ENCODE results near the gene LSAMP.

GRCh38 chr3:115916866-115917265, 528.4 kb downstream of the LSAMP start:
- TF ChIP-seq EZH2phosphoT487 (IDR thresholded peaks at IDR 0.05): no peak
- TF ChIP-seq, protein P1, sequence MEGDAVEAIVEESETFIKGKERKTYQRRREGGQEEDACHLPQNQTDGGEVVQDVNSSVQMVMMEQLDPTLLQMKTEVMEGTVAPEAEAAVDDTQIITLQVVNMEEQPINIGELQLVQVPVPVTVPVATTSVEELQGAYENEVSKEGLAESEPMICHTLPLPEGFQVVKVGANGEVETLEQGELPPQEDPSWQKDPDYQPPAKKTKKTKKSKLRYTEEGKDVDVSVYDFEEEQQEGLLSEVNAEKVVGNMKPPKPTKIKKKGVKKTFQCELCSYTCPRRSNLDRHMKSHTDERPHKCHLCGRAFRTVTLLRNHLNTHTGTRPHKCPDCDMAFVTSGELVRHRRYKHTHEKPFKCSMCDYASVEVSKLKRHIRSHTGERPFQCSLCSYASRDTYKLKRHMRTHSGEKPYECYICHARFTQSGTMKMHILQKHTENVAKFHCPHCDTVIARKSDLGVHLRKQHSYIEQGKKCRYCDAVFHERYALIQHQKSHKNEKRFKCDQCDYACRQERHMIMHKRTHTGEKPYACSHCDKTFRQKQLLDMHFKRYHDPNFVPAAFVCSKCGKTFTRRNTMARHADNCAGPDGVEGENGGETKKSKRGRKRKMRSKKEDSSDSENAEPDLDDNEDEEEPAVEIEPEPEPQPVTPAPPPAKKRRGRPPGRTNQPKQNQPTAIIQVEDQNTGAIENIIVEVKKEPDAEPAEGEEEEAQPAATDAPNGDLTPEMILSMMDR (IDR thresholded peaks at IDR 0.05): no peak
- no peak for TF ChIP-seq EZH2 (IDR thresholded peaks at IDR 0.05)

All from neural progenitor cell (in vitro differentiated cells).